Mucosa of descending colon (tissue), 3 donors: Measurements from ENCODE around the gene PLGRKT. TPM values are rescaled to one million over a fixed set of nuclear protein-coding genes. Genes with fewer than 3 reads are reported as not detected.
"Not testable (repeated sequence)": the region's sequence is repeated elsewhere in the genome, so short reads cannot be mapped to it uniquely, and the experiment has no call there.

ENCODE experiments used
- ATAC-seq: fragments of 200-7000 bp; cut with Tn5 transposase; one replicate; pipeline ENCODE4 v1.9.1; 2020; ENCODE audit warnings: mild to moderate bottlenecking, moderate library complexity
- DNase-seq, 3 donors: peaks; one replicate each; pipeline ENCODE4 v3.0.0-alpha.2; 2020
- H3K36me3 ChIP-seq: fragments of 200-600 bp; one replicate; pipeline ENCODE4 v1.8.0; 2021; ENCODE audit warnings: low read depth, mild to moderate bottlenecking
- H3K4me1 ChIP-seq: fragments of 200-600 bp; one replicate; pipeline ENCODE4 v1.8.0; 2021; ENCODE audit warnings: low read depth, mild to moderate bottlenecking
- H3K4me3 ChIP-seq: fragments of 200-600 bp; one replicate; pipeline ENCODE4 v1.8.0; 2021; ENCODE audit warnings: mild to moderate bottlenecking
- H3K9me3 ChIP-seq: fragments of 200-600 bp; one replicate; pipeline ENCODE4 v1.8.0; 2021; ENCODE audit warnings: mild to moderate bottlenecking
- CTCF ChIP-seq: fragments of 200-600 bp; IDR thresholded peaks from one replicate; pipeline ENCODE4 v1.8.0; 2022; ENCODE audit warnings: antibody characterized with exemption, mild to moderate bottlenecking
- intact Hi-C, 2 donors: fragments of 100-400 bp; cut with DNase I in 1 of 2; cut with micrococcal nuclease in 1 of 2; formaldehyde crosslinking; loops; one replicate each; pipeline versions ENCODE4 v1.11.0 to v1.11.1; 2022; cut with DNase I, micrococcal nuclease
- total RNA-seq, 3 donors: library from RNA; stranded (reverse); fragmentation: NEBNext Ultra II Directional in 2 of 3; extraction: Animal tissue kit (Norgen Biotek cat#: 25700) in 2 of 3; gene quantifications; one replicate each; pipeline versions ENCODE4 v1.2.1 to v1.2.4, GENCODE V29; 2021 to 2023
- donor health status: DM: no; HTN: no; CAD: no; lungs with moderate emphysema.
- donor health status: DM: no; HTN: no; CAD: no.
- donor health status: DM: no; HTN: yes; CAD: no.

Gene PLGRKT
- total RNA-seq, 3 donors from 2014 or later, result 34.0 to 67.1 (median 53.0) TPM

GRCh38 chr9:5416953-5417352, 20.8 kb downstream of the PLGRKT start:
- ATAC-seq, result no peak
- no peak for TF ChIP-seq CTCF
- Histone ChIP-seq H3K4me1 (no peaks in the 10 kb centered on the region), H3K9me3 (no peaks in the 10 kb centered on the region), H3K4me3 (no peak overlapping the region), H3K36me3 (no peaks in the 10 kb centered on the region)
- DNase-seq, result no peak
- intact Hi-C loops, result no loop called here

GRCh38 chr9:5408596-5408995, 29.1 kb downstream of the PLGRKT start:
- DNase-seq, result no peak
- intact Hi-C loops, result no loop called here
- Histone ChIP-seq H3K9me3 (peaks cover 36% of the 10 kb centered on the region), H3K4me3 (no peak overlapping the region), H3K4me1 (no peaks in the 10 kb centered on the region), H3K36me3 (no peaks in the 10 kb centered on the region)
- ATAC-seq, result no peak
- TF ChIP-seq CTCF, result no peak

- no peak for TF ChIP-seq CTCF
- peaks cover 14% of the 10 kb centered on the region for H3K9me3 ChIP-seq
- H3K4me3 ChIP-seq, result no peak overlapping the region
- H3K36me3 ChIP-seq, result no peaks in the 10 kb centered on the region
- DNase-seq (no peak), ATAC-seq (no peak)
- intact Hi-C loops, result no loop called here
- no peaks in the 10 kb centered on the region for H3K4me1 ChIP-seq
Observed at GRCh38 chr9:5402217-5402616, 35.5 kb downstream of the PLGRKT start.

- intact Hi-C loops, H3K4me3 ChIP-seq, H3K4me1 ChIP-seq, H3K36me3 ChIP-seq, H3K9me3 ChIP-seq, ATAC-seq, DNase-seq: not testable (repeated sequence)
Observed at GRCh38 chr9:5397547-5397946, 40.2 kb downstream of the PLGRKT start.

- no peaks in the 10 kb centered on the region for H3K36me3 ChIP-seq
- intact Hi-C loops, result no loop called here
- H3K4me3 ChIP-seq, result no peak overlapping the region
- no peaks in the 10 kb centered on the region for H3K9me3 ChIP-seq
- DNase-seq (no peak), ATAC-seq (no peak)
- H3K4me1 ChIP-seq, result no peaks in the 10 kb centered on the region
- no peak for TF ChIP-seq CTCF
Observed at GRCh38 chr9:5395428-5395827, 42.3 kb downstream of the PLGRKT start.

- H3K4me1 ChIP-seq, H3K9me3 ChIP-seq, ATAC-seq, DNase-seq, H3K4me3 ChIP-seq, H3K36me3 ChIP-seq, intact Hi-C loops: not testable (repeated sequence)
Observed at GRCh38 chr9:5393976-5394375, 43.7 kb downstream of the PLGRKT start.

- no peak overlapping the region for H3K4me3 ChIP-seq
- H3K4me1 ChIP-seq, result no peaks in the 10 kb centered on the region
- intact Hi-C loops, result no loop called here
- no peak for TF ChIP-seq CTCF
- ATAC-seq (no peak), DNase-seq (no peak)
- H3K36me3 ChIP-seq, result no peaks in the 10 kb centered on the region
- no peaks in the 10 kb centered on the region for H3K9me3 ChIP-seq
Observed at GRCh38 chr9:5393497-5393896, 44.2 kb downstream of the PLGRKT start.
